22Rv1 (cell line): ENCODE results near the gene NEDD4L.

Experiments used
- H3K27ac ChIP-seq: fragments of 450-650 bp; 2 replicates; pipeline ENCODE4 v1.5.1; 2017
- ZFX ChIP-seq: fragments of 450-650 bp; IDR thresholded peaks from 2 replicates; pipeline ENCODE4 v1.6.1; 2017; ENCODE audit warnings: antibody characterized with exemption, borderline replicate concordance
- TF ChIP-seq, protein P1 (sequence below): fragments of 450-650 bp; IDR thresholded peaks from 2 replicates; pipeline ENCODE4 v1.5.1; 2017; ENCODE audit warnings: mild to moderate bottlenecking

NEDD4L gene

DNA sequence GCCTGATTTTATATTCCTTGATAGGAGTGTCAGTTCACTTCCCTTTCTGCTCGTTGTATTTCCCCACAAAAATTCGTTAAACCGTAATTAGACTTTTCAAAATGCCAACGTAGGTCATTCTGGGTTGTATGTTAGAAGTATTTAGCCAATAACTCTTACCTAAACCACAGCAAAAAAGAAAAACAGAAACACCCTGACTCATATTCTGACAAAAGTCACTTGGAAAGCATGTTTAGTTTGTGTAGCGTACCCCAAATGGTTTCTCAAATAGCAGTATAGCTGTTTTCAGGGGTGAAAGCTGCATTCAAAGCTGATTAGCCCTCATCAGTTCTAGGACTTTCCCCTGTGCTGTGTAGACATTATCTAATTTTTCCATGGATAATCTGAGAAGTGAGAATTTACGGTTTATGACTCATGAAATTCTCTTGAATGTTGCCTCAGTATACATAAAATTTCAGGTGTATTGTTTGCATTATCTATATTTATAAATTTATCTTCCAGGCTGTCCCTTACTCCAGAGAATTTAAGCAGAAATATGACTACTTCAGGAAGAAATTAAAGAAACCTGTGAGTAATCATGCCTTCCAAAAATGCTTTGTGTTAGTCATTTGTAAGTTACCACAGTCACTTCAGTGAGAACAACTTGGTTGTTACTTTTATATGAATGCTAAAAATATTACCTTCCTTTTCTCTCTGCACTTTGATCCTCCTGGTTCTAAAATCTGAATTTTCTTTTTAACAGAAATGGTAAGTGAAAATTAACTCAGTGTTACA lies 319.9 kb downstream of the NEDD4L start:
- TF ChIP-seq, protein P1, sequence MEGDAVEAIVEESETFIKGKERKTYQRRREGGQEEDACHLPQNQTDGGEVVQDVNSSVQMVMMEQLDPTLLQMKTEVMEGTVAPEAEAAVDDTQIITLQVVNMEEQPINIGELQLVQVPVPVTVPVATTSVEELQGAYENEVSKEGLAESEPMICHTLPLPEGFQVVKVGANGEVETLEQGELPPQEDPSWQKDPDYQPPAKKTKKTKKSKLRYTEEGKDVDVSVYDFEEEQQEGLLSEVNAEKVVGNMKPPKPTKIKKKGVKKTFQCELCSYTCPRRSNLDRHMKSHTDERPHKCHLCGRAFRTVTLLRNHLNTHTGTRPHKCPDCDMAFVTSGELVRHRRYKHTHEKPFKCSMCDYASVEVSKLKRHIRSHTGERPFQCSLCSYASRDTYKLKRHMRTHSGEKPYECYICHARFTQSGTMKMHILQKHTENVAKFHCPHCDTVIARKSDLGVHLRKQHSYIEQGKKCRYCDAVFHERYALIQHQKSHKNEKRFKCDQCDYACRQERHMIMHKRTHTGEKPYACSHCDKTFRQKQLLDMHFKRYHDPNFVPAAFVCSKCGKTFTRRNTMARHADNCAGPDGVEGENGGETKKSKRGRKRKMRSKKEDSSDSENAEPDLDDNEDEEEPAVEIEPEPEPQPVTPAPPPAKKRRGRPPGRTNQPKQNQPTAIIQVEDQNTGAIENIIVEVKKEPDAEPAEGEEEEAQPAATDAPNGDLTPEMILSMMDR: no peak
- TF ChIP-seq ZFX: no peak
- no peak overlapping the region for H3K27ac ChIP-seq

DNA sequence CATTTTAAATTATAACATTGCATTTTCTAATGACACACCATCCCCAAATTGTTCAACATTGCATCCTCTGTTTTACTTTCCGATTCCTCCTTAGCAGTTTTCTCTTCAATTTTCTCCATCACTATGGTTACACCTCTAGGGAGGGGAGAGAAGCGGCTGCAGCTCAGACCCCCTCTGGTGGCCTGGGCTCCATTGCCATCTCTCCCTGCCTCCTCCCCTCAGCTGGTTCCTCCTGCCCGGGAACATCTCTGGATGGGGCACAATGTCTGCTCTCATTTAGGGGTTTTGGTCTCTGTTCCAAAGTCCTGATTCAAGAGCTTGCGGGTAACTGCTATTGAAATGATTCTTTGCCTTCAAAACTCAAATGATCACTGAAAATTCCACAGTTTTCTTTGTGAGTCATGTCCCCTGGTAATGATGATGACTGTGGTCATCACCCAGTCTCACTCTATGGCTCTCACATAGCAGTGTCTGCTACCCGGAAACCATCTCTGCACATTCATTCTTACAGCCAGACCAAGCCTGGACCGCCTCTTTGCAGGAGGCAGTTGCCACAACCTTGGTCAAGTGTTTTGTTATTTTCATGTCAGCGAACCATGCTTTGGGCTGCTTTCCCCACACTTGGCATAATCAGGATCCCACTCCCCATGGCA lies 321.0 kb downstream of the NEDD4L start:
- H3K27ac ChIP-seq: no peak overlapping the region
- TF ChIP-seq, protein P1: no peak
- no peak for TF ChIP-seq ZFX

DNA sequence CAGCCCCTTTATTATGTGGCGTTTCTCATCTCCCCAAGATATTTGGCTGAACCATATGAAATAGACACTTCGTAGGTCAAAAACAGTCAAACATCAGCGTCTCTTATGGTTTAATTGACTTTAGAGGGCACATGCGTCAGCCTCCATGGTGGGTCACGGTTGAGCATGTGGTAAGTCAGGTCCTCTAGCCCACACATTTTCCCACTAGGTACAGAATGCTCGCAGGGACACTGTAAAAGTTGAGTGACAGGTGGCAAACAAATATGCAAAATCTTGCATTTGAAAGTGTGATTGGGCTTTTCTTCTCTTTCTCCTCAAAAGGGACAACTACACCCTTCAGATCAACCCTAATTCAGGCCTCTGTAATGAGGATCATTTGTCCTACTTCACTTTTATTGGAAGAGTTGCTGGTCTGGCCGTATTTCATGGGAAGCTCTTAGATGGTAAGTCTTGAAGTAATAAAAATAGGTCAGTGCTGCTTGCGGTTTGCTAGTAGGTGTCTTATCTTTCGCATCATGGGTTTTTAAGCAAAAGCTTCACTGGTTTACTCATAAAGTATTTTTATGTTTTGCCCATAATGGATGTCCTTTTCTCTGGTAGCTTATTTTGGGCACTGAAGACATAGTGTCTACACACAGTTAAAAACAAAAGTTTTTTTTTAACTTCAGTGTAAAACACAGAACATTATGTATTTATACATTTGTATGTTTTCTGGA lies 323.6 kb downstream of the NEDD4L start:
- TF ChIP-seq, protein P1: no peak
- no peak for TF ChIP-seq ZFX
- H3K27ac ChIP-seq: no peak overlapping the region

DNA sequence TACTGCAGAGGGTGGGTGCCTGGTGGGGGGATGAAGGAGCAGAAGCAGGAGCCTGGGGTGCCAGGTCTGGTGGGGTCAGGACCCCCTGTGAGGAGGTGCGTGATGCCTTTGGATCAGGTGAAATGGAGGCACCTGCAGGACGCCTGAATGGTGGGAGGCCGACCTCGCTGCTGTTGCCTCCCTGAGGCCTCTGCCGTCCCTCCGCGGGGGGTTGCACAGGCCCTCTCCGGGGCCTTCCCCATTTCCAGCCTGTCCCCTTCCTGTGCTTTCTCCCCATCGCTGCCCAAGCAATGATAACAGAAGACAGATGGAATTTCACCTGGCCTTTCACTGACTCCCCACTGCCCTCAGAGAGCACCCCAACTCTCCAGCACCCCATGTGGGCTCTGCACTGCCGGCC lies 325.6 kb downstream of the NEDD4L start:
- TF ChIP-seq, protein P1: no peak
- no peak for TF ChIP-seq ZFX
- no peak overlapping the region for H3K27ac ChIP-seq

DNA sequence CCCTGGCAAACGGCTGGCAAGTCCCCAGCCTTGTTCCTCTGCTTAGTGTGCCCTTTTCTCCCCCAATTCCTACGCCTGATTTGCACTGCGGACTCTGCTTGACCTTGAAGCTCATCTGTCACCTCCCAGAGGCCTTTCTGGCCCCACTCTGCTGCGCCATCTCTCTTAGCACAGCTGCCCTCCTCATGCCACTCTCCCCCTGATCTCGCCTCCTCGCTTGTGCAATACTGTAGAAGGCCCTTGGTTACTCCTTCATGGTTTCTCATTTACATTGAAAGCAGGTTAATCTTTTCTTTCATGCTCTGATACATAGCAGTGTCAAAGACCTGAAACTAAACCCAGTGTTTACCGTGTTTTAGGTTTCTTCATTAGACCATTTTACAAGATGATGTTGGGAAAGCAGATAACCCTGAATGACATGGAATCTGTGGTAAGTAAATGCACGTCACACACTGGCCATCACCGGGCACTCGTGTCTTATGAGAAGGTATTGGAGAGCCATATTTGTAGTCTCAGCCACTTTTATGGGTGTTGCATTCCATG lies 326.1 kb downstream of the NEDD4L start:
- H3K27ac ChIP-seq: no peak overlapping the region
- TF ChIP-seq ZFX: no peak
- TF ChIP-seq, protein P1: no peak

DNA sequence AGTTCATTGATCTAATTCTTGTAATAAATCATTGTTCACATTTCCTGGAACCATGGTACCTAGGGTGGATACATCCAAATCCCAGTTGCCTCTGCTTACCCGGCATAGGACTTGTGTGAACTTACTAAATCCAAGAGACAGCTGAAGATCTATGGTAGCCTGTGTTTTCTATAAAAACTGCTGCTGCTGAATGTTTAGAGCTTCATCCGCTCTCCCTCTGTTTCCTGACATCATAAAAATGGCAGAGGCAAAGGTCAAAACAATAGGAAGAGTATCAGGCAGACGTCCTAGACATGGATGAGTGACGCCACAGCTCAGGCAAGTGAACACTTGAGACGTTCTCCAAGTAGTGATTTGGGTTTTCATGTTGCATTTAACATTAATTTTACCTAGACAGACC lies 326.6 kb downstream of the NEDD4L start:
- no peak for TF ChIP-seq ZFX
- TF ChIP-seq, protein P1: no peak
- H3K27ac ChIP-seq: no peak overlapping the region
